ENCODE results near the gene FAM168A.

FAM168A gene

DNA sequence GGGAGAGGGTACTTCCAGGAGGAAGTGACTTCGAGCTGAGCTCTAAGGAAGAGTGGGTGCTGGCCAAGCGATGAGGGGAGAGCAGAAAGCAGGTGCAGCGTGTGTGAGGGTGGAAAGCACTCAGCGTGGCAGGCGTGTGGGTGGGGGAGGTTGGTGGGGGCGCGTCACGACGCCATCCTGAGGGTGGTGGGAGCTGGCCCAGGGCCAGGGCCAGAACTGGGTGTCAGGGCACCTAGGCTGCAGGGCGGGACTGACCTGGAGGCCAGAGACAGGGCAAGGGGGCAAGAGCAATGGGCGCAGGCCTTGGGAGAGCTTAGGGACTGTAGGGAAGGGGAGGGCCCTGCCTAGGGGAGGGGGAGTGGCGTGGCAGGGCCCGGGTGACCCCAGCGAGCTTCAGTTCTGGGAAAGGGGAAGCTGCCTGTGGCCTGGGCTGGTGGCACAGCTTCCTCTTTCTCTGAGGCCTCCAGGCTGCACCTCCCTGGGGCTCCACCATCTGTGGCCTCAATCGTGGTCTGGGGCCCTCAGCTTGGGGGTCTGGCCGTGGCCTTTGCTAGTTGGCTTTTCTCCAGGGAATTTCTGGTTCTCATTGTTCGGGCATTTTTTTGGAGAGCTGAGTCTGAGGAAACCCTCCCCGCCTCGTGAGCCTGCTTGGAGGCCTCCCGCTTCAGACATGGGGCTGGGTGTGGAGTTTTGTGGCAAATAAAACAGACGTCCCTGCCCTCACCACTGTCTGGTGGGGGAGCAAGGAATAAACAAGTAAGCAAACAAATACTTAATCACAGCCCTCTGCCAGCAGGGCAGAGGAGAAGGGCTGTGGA, 212.8 kb downstream of the FAM168A start:
- no peak for DNase-seq

DNA sequence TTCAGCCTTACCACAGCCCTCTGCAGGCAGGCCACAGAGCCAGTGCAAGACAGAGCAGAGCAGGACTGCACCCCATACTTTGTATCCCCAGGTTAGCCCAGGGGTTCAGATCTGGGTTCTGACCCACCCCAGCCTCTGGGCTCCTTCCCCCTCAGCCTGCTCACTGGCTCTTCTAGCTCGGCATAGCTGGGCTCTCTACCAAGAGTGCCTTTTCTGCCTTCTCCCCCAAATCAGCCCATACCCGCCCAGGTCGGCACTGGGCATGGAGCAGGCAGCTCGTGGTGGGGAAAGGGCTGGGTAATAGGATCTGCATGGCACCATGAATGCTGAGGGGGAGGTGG, 213.4 kb downstream of the FAM168A start:
- DNase-seq = no peak

DNA sequence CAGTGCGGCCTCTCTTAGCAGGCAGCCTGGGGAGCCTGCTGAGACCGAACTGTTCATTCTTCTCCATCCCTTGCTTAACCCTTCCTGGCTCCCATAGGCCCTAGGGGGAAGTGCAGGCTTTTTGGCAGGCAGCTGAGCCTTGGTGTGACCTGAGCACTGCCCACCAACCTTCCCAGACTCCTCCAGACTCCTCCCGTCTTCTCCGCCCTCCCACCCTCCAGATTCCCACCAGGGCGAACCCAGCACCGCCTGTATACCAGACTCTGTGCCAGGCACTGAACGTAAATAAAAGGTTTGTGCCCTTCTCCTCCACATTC, 213.8 kb downstream of the FAM168A start:
- DNase-seq = no peak

DNA sequence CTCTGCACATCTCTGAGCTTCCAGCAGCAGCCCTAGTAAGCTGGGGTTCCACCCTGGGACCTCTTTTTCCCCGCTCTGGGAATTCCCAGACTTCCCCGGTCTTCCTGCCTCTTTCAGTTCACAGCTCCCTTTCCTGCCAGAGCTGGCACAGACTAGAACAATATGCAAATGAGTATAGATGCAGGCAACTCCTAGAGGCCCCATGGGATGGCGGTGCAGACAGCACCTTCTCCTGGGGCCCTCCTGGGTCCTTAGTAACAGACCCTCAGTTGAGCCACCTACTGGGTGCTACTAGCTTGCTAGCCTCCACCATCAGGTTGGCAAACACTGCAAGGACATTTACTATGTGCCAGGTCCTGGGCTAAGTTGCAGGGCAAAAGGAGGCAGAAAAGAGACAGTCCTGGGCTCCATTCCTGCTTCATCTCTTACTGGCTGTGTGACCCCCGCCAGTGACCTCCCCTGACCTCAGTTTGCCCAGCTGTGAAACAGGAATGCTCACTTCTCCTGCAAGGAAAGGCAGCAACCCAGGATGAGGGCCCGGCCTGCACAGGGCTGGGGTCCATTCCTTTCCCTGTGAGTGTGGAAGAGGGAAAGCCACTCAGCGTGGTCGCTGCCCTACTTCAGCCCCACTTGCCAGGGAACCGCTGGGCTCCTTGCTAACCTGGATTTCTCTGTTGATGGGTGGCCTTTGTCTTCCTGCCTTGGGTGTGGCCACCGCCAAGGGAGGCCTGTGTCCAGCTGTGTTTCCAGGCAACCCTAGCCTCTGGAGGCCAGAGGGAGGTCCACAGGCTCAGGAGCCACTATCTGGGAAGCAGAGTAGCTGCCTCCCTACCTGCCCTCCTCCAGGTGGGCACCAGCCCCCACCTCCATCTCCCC, 214.4 kb downstream of the FAM168A start:
- no peak for DNase-seq

DNA sequence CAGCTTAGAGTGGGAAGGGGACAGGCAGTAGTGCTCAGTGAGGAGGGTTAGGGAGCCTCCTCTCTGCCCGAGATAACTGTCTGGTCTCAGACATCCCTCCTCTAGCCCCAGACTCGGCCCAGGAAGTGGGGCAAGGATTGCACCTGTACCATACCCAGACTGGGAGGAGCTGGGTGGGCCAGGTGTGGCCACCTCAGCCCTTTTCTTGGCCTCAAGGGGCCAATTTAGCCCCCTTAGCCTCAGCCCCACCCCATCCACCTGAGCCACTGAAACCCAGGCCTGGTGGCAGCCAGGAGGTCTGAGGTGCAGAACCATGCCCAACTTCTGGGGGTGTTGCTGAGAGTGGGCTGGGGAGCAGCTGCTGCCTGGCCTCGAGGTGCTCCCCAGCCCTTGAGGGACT, 215.2 kb downstream of the FAM168A start:
- no peak for DNase-seq

DNA sequence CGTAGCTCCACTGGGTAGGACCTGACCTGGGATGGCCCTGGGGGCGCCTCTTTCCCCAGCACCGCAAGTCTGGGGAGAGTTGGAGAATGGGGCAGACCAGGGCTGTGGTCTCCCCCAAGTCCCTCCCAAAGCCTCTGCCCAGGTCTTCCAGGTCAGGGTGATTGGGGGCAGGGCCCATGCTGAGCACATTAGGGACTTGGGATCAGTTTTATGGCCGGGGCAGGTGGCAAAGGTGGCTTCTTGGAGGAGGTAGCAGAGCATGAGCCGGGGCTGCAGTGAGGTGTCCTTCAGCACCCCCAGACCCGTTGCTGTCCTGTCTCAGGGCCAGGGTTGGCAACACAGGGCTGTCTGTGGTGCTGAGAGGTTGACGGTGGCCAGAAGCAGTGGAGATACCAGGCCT, 215.7 kb downstream of the FAM168A start:
- DNase-seq = no peak

DNA sequence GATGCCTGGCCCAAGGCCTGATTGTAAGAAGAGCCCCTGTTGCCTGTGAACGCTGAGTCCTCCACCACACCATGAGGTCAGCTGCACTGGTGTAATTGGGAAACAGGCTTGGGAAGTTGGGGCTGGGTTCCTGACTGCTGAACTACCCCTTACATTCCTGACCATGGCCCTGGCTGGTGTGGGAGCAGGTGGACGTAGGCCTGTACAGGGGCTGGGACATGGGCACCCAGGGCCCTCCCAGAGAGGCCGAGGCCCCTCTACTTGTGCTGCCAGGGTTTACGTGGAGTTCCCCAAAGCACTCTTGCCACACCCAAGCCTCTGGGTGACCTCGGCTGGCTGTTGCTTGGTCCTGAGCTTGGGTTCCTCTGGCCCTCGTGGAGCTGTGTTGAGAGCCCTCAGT, 216.3 kb downstream of the FAM168A start:
- no peak for DNase-seq

DNA sequence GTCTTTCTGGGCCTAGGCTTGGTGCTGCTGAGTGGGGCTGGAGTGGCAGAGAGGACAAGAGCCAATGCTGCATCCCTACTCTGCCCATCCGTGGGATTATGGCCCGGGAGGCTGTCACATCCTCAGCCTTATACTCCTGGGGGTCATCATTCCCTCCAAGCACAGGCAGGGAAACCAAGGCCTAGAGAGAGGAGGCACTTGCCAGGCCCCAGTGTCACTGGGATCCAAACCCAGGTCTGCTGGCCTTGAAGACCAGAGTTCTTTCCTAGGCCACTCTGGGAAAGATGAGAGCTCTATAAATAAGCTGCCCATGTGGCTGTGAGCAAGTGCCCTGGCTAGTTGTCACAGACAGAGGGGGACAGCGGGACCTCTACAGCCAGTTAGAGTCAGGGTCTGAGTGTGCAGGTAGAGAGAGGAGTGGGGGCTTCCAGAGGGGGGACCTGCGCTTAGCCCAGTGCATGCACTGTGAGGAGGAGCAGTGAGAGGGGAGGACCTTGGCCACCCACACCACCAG, 217.0 kb downstream of the FAM168A start:
- DNase-seq = no peak

DNA sequence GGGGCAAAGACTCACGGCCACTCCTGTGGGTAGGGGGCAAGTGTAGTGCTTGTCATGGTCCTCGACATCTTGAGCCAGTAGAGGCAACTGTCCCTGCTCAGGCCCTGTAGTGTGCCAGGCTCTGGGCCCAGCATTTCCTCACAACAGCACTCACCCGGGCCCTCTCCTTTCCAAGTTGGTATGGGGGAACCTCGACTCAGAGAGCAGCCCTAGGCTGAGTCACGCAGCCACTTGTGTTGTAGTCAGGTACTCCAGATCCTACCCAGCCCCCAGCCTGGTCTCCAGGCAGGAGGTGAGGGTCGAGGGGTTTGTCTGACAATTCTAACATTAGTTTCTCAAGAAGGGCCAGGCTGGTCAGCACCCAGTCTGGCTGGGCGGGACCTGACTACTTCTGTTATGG, 217.6 kb downstream of the FAM168A start:
- no peak for DNase-seq

DNA sequence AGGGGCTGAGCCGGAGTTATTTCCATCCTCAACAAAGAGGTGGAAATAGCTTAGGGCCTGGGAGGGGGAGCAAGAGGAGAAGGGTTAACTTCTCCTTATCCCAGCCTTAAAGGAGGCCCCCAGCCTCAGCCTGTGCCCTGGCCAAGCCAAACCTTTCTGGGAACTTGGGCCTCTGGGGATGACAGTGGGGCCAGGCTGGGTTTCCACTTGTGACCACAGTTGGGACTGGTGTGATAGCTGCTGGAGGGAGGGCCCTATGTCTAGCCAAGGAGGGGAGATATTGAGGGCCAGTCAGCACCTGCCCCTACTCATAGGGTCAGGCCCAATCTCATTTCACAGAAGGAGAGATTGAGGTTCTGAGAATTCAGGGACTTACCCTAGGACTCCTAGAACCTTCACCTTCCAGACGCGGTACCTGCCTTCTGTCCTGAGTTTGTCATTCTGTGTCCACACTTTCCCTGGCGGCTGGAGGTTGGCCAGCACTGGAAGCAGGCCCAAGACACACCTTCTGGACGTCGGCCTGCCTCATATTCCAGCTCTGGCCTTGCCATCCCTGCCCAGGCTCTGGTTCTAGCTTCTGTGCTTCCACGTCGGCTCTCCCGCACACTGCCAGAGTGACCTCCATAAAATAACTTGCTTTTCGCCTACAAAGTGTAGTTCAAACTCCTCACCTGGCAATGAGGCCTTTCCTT, 218.6 kb downstream of the FAM168A start:
- DNase-seq = no peak

DNA sequence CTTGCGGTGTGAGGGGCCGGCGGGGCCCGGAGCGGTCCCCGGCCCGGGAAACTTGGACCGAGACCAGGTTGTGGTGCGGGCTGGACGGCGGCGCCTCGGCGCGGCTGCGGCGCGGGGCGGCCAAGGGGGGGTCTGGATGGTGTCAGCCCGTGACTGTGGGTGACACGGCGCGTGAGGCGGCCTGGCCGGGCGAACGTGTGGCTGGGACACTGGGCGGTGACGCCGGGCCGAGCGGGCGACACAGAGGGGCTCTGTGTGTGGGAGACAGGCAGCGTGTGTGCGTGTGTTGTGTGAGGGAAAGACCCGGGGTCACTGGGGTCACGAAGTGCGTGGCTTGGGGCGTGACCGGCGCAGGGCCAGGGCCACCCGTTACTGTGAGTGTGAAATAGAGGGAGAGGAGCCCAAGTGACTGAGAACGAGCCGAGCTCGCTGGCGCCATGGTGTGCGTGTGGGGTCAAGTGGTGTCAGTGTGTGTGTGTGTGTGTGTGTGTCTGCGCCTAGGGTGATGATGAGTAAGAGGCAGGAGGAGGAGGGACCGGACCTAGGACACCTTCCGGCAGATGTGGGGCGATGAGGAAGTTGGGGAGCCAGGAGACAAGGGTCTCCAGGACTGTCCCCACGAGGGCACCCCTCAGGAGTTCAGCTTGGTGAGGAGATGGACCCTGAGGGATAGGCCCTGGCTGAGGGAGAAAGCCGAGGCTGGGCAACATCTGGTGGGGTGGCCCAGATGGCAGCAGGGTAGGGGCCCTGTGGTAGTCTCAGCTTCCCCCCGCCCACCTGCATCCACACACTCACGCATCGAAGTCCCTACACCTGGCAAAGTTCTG, 220.9 kb downstream of the FAM168A start:
- DNase-seq = peak; percentile 36

DNA sequence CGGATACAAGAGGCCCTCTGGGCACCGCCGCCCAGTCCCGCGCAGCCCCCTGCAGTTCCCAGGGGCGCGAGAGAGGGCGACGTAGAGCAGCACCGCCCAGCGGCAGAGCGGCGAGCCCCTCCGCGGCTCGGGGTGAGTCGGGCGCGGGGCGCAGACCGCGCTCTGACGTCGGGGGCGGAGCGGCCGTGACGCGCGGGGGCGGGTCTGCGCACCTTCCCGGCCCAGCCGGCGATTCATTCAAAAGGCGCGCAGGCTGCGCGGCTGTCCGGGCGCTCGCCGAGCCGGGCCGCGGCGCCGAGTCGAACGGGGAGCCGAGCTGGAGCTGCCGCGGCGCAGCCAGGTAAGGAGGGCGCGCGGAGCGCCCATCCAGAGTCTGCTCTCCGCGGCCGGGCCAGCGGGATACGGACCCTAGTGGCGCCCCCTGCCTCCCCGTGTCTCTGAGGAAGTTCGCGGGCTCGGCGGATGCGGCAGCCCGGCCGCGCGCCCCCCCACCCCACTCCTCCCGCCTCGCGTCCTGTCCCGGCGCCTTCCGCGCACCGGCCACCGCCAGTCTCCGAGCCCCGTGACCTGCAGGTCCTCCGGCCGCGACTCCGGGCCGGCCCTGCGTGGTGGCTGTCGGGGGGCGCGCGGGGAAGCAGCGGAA, 221.6 kb downstream of the FAM168A start, which contains the start of gene RELT:
RELT (plus strand) TSS at position 240 of the 643 bp plus-strand sequence. CDS start 12,738 bp downstream, outside the sequence.
- DNase-seq = peak; percentile 96

DNA sequence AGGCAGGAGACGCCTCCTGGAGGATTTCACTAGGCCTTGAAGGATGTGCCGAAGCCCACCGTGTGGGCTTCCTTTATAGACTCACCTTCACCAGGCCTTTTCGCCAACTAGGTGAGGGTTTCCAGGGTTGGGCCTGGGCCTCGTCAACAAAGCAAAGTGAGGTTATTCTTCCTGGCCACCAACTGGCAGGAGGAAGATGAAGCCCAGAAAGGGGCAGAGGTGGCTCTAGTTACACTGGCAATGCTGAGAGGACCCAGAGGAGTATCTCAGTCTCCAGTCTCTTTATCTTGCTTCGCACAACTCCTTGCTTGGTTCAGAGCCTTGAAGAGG, 222.1 kb downstream of the FAM168A start:
- no peak for DNase-seq

DNA sequence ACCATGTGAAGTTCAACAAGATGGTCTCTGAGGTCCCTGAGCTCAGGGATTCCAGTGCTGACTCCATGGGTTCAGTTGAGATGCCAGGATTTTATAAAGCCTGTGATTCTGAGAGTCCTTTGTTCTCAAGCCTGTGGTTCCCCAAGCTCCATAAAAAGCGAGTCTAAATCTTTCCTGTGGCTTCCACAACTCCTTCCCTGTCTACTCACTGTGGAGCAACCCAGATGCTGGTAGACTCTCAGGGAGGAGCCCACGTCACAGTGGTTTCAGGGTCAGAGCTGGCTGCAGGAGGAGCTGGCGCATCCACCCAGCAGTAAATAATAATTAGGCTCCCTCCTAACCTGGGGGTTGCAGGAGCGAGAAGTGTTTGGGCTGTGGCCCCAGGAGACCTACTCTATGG, 223.8 kb downstream of the FAM168A start:
- no peak for DNase-seq

DNA sequence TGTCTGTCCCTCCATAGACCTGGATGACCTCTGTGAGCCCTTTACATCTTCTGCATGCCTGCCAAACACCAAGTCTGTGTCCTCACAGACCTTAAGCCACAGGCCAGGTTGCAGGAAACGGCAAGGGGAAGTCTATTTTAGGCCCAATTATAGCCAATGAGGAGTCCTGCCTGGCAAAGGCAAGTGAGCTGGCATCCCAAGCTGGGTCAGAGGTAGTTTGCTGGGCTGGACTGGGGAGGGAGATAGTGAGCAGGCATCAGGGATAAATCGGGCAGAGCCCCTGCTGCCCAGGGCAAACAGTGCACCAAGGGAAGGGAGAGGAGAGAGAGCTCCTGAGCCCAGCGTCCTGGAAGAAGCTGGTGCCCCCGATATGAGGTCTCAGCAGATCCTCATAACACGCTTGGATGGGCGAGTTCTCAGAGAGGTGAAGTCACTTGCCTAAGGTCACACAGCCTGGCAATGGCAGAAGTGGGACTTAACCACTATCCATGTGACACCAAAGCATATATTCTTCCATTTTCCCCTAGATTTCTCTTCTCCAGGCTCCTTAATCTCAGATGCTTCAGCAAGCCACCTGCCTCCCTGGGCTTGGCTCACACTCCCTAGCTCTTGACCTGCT, 225.4 kb downstream of the FAM168A start:
- no peak for DNase-seq

DNA sequence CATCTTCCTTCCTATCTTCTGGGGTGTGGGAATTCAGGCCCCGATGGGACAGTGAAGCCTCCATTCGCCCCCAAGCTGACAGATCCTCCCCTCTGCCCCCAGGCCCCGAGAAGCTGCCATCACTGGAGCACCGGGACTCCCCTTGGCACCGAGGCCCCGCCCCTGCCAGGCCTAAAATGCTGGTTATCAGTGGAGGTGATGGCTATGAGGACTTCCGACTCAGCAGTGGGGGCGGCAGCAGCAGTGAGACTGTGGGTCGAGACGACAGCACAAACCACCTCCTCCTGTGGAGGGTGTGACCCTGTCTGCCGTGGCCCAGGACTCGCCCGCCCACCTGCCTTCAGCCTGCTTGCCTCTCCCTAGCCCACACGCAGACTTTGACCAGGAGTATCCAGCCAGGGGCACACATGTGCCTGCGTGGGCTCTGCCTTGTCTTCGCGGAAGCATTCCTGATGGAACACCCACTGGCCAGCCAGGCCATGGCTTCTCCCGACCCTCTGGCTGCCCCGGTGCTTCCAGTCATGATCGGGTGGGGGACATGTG, 230.4 kb downstream of the FAM168A start:
- no peak for DNase-seq

DNA sequence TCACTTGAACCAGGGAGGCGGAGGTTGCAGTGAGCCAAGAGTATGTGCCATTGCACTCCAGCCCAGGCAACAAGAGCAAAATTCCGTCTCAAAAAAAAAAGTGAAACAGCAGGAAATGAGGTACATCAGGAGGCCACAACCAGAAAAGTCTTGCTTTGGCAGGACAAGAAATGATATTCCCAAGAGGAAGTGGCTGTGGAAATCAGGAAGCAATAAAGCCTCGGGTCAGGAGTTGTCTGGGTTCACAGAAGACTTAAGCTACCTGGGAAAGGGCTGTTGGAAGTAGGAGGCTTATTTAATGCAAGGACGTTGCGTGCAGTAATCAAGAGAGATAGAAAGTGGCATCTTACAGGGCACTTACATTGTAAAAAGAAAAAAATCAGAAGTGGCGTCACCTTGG, 231.0 kb downstream of the FAM168A start:
- no peak for DNase-seq

DNA sequence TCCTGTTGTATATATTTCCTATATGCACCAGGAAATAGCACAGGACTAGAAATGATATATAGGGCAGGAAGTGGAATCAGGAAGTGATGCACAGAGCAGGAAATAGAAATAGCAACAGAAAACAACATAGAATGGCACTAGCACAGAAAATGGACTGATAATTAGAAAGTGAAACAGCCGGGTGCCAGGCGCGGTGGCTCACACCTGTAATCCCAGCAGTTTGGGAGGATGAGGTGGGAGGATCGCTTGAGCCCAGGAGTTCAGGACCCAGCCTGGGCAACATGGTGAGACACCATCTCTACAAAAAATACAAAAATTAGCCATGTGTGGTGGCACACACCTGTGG, 231.7 kb downstream of the FAM168A start:
- no peak for DNase-seq

DNA sequence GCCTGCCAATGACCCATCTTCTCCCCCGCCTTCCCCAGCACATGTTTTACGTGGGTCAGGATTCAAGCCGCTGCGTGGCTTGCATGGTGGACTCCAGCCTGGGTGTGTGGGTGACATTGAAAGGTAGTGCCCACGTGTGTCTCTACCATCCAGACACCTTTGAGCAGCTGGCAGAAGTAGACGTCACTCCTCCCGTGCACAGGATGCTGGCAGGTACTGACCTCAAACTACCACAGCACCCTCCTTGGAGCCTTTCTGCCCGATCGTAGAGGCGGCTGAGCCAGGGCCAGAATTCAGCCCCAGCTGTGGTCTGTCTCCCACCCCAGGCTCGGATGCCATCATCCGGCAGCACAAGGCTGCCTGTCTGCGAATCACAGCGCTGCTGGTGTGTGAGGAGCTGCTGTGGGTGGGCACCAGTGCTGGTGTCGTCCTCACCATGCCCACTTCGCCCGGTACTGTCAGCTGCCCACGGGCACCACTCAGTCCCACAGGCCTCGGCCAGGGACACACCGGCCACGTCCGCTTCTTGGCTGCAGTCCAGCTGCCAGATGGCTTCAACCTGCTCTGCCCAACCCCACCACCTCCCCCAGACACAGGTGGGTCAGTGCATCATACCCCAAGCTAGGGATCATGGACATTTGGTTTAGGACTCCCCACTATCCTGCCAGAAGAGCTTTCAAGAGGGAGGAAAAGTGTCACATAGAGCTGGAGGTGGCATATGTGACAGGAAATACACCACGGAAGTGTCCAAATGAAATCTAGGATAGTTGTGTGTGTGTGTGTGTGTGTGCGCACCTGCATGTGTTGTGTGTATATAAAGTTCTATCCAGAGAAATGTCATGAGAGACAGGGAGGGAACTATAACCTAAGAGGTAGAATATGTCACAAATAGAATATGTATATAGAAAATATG, 232.3 kb downstream of the FAM168A start:
- no peak for DNase-seq

DNA sequence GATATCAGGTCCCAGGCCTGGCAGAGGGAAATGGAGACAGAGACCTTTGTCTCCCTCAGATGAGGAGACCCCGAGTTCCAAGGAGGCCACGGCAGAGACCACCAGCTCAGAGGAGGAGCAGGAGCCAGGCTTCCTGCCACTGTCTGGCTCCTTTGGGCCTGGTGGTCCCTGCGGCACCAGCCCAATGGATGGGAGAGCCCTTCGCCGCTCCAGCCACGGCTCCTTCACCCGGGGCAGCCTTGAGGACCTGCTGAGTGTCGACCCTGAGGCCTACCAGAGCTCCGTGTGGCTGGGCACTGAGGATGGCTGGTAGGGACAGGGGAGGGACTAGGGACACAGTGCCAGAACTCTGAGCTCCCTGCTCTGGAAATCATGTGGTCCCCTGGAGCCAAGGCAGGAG, 234.8 kb downstream of the FAM168A start:
- no peak for DNase-seq
